Uterus (tissue), 4 donors: Measurements from ENCODE around the gene SCRN2. TPM values are rescaled to one million over a fixed set of nuclear protein-coding genes. Genes with fewer than 3 reads are reported as not detected.

Source experiments
- DNase-seq, 2 donors: peaks; one replicate each; pipeline ENCODE4 v3.0.0-alpha.2; 2019 to 2020
- H3K27ac ChIP-seq, 2 donors: fragments of 200-600 bp; sonication (generic); 1 replicate in 1 of 2; 2 replicates in 1 of 2; pipeline ENCODE4 v1.5.1; 2016 to 2018
- H3K27me3 ChIP-seq, 2 donors: fragments of 200-600 bp; sonication (generic); one replicate each; pipeline ENCODE4 v1.5.1; 2018 to 2019; ENCODE audit warnings: control low read depth in 1 of 2
- H3K36me3 ChIP-seq, 2 donors: fragments of 200-600 bp; sonication (generic); one replicate each; pipeline ENCODE4 v1.5.1; 2019; ENCODE audit warnings: control low read depth in 1 of 2
- H3K4me1 ChIP-seq, 2 donors: fragments of 200-600 bp; sonication (generic); one replicate each; pipeline ENCODE4 v1.5.1; 2018 to 2019; ENCODE audit warnings: control low read depth in 1 of 2
- H3K4me3 ChIP-seq, 2 donors: fragments of 200-600 bp; sonication (generic); 1 replicate in 1 of 2; 2 replicates in 1 of 2; pipeline ENCODE4 v1.5.1; 2018 to 2019; ENCODE audit warnings: mild to moderate bottlenecking in 1 of 2
- H3K9me3 ChIP-seq, 2 donors: fragments of 200-600 bp; sonication (generic); one replicate each; pipeline ENCODE4 v1.5.1; 2019; ENCODE audit warnings: control low read depth in 1 of 2
- POLR2A ChIP-seq, 2 donors: fragments of 450-650 bp; IDR thresholded peaks; one replicate each; pipeline ENCODE4 v1.6.1; 2016; ENCODE audit warnings: antibody characterized with exemption in 2 of 2, mild to moderate bottlenecking in 1 of 2, moderate library complexity in 1 of 2
- intact Hi-C: fragments of 100-400 bp; cut with DNase I; formaldehyde crosslinking; loops from one replicate; pipeline ENCODE4 v1.15.1; 2023; ENCODE audit warnings: low total_unique reads
- total RNA-seq, 4 donors: library from RNA; depleted of rRNA in 3 of 4; stranded (reverse); fragments of >200 nt in 3 of 4; gene quantifications; one replicate each; pipeline versions ENCODE4 v1.1.0 to v1.2.4, GENCODE V29; 2014 to 2023
- TF ChIP-seq, protein P1 (sequence below), 4 experiments: fragments of 200-600 bp in 2 of 4; fragments of 450-650 bp in 2 of 4; sonication (generic) in 2 of 4; IDR thresholded peaks; one replicate each; pipeline ENCODE4 v1.5.1; 2016 to 2019; ENCODE audit warnings: antibody characterized with exemption in 4 of 4, mild to moderate bottlenecking in 2 of 4, moderate library complexity in 1 of 4
- donor health status: DM: yes; HTN: yes; CAD: no.

The SCRN2 gene
- total RNA-seq, 4 donors from 2014 or later, result 12.4 to 80.7 (median 39.8) TPM

DNA sequence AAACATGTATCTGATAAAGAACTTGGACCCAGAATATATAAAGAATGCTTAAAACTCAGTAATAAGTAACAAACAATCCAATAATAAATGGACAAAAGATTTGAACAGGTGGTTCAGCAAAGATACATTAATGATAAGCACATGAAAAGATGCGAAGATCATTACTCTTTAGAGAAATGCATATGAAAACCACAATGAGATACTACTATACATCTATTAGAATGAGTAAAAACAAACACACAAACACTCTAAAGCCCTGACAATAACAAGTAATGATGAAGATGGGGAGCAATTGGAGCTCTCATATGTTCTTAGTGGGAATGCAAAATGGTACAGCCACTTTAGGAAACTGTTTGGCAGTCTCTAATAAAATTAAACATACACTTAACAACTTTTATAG, 48.6 kb downstream of the SCRN2 start:
- peaks cover 0 to 42% of the 10 kb centered on the region in 2 donors for H3K27me3 ChIP-seq
- intact Hi-C loops, result no loop called here

DNA sequence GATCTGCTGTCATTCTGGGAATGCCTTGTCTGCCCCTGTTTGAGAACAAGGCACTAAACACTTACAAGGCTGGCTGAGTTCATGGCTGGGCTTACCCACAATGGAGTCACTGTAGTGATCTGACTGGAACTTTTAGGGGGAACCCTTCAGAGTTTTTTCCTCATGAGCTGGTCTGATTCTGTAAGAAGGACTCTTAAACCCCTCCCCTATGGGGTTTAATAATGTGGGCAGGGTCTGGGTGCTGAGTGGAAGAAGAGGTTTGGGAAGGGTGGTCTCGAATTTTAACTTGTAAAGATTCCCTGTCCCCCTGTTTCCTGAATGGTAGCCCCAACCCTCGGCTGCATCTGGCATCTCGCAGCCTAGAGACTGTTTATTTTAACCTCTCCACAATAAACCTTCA, 50.0 kb downstream of the SCRN2 start:
- no peak overlapping the region for H3K4me3 ChIP-seq
- no peak for DNase-seq
- TF ChIP-seq POLR2A (IDR thresholded peaks at IDR 0.05), result no peak
- TF ChIP-seq, protein P1, sequence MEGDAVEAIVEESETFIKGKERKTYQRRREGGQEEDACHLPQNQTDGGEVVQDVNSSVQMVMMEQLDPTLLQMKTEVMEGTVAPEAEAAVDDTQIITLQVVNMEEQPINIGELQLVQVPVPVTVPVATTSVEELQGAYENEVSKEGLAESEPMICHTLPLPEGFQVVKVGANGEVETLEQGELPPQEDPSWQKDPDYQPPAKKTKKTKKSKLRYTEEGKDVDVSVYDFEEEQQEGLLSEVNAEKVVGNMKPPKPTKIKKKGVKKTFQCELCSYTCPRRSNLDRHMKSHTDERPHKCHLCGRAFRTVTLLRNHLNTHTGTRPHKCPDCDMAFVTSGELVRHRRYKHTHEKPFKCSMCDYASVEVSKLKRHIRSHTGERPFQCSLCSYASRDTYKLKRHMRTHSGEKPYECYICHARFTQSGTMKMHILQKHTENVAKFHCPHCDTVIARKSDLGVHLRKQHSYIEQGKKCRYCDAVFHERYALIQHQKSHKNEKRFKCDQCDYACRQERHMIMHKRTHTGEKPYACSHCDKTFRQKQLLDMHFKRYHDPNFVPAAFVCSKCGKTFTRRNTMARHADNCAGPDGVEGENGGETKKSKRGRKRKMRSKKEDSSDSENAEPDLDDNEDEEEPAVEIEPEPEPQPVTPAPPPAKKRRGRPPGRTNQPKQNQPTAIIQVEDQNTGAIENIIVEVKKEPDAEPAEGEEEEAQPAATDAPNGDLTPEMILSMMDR (IDR thresholded peaks at IDR 0.05), result no peak
- H3K36me3 ChIP-seq, result no peaks in the 10 kb centered on the region
- H3K27ac ChIP-seq, result no peak overlapping the region
- H3K4me1 ChIP-seq, result no peaks in the 10 kb centered on the region
- H3K27me3 ChIP-seq, result peaks cover 0 to 42% of the 10 kb centered on the region in 2 donors
- intact Hi-C loops, result no loop called here
- no peaks in the 10 kb centered on the region for H3K9me3 ChIP-seq

More for the DNA sequence above, 48.6 kb downstream of the SCRN2 start:
- H3K4me1 ChIP-seq, result no peaks in the 10 kb centered on the region
- no peak overlapping the region for H3K4me3 ChIP-seq
- H3K36me3 ChIP-seq, result no peaks in the 10 kb centered on the region
- TF ChIP-seq, protein P1 (IDR thresholded peaks at IDR 0.05), result no peak
- no peak for TF ChIP-seq POLR2A (IDR thresholded peaks at IDR 0.05)
- DNase-seq, result no peak
- H3K27ac ChIP-seq, result no peak overlapping the region
- H3K9me3 ChIP-seq, result no peaks in the 10 kb centered on the region

DNA sequence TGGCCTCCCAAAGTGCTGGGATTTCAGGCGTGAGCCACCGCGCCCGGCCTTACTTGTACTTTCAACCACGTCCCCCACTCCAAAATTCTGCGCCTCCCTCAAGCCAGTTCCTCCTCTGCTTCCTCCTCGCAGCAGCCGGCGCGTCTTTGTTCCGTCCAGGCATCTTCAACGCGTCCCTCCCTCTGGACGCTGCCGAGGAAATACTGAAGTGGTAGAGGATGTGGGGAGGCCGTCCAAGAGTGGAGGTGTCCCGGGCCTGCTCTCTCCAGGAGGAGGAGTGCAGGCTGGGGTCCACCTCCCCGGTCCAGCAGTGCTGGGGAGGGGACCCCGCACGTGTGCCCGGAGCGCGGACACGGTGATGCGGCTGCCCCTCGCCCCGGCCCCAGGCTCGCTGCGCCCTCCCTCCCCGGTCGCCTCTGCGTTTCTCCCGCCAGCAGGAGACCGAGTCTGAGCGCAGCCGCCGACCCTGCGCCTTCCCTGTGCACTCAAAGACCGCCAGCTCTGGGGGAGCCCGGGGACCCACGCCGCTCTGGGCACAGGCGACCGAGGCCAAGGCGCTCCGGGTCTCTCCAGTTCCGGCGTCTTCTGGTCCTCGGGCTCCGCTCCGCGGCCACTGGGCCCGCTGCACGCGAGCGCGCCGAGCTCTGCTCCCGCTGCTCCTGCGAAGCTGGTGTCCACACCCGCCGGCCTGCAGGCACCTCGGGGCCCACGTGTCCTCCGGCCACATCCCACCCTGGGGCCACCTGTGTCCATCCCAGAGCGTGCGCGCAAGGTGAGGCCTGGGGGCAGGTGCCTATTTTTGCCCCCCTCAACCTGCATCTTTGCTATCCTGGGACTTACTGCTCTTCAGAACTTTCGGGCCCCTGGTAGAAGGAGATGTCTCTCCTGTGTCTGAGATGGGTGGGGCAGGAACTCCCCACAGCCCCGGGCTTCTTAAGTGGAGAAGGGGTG, 51.2 kb downstream of the SCRN2 start:
- H3K27ac ChIP-seq, result no peak overlapping the region
- peak overlapping the region in 1 of 2 donors; percentile 20 for H3K4me3 ChIP-seq
- no peaks in the 10 kb centered on the region for H3K4me1 ChIP-seq
- peaks cover 0 to 42% of the 10 kb centered on the region in 2 donors for H3K27me3 ChIP-seq
- TF ChIP-seq POLR2A (IDR thresholded peaks at IDR 0.05), result no peak
- TF ChIP-seq, protein P1 (IDR thresholded peaks at IDR 0.05), result peak in 3 of 4 experiments; percentile 8 to 55 (median 26)
- H3K36me3 ChIP-seq, result no peaks in the 10 kb centered on the region
- DNase-seq, result no peak
- intact Hi-C loops, result no loop called here
- H3K9me3 ChIP-seq, result no peaks in the 10 kb centered on the region

Other genes starting within 250 kb of the SCRN2 start
- gene KPNB1, start 191.4 kb downstream of the SCRN2 start, total RNA-seq, result 100 to 1,000 TPM in 3 of 4 donors, 10 to 100 TPM in 1; 55.6 to 313 (median 209) TPM
- 10 to 100 TPM in 2 of 4 donors, 1 to 10 TPM in 2; 2.6 to 24.8 (median 10.7) TPM for gene TBKBP1, start 147.1 kb downstream of the SCRN2 start, total RNA-seq
- under 1 TPM in 2 of 4 donors, not detected in 2; 0.49 to 0.51 TPM for gene TBX21, start 108.0 kb downstream of the SCRN2 start, total RNA-seq
- 10 to 100 TPM in 2 of 4 donors, 1 to 10 TPM in 2; 1.0 to 23.4 (median 10.7) TPM for gene OSBPL7, start 19.5 kb downstream of the SCRN2 start, total RNA-seq
- 10 to 100 TPM; 14.7 to 44.1 (median 27.7) TPM for gene MRPL10, start 9.7 kb downstream of the SCRN2 start, total RNA-seq
- gene LRRC46, start 9.6 kb downstream of the SCRN2 start, total RNA-seq, result 1 to 10 TPM in 2 of 4 donors, under 1 TPM in 2; 0.14 to 1.5 (median 0.76) TPM
- gene SP6, start 9.9 kb upstream of the SCRN2 start, total RNA-seq, result 1 to 10 TPM in 2 of 4 donors, not detected in 2; 1.4 to 1.5 TPM
- 10 to 100 TPM in 1 of 4 donors, 1 to 10 TPM in 2, under 1 TPM in 1; 0.88 to 18.7 (median 1.3) TPM for gene SP2, start 55.0 kb upstream of the SCRN2 start, total RNA-seq
- gene PNPO, start 100.3 kb upstream of the SCRN2 start, total RNA-seq, result 10 to 100 TPM; 16.7 to 29.4 (median 17.4) TPM
- gene PRR15L, start 116.6 kb upstream of the SCRN2 start, total RNA-seq, result 1 to 10 TPM in 1 of 4 donors, under 1 TPM in 1, not detected in 2; 0.29 to 2.0 TPM
- gene CDK5RAP3, start 129.8 kb upstream of the SCRN2 start, total RNA-seq, result 100 to 1,000 TPM; 118 to 180 (median 146) TPM
- 10 to 100 TPM; 12.9 to 82.7 (median 35.3) TPM for gene COPZ2, start 196.5 kb upstream of the SCRN2 start, total RNA-seq
- gene NFE2L1, start 207.1 kb upstream of the SCRN2 start, total RNA-seq, result 100 to 1,000 TPM in 2 of 4 donors, 10 to 100 TPM in 2; 85.6 to 323 (median 176) TPM